Placental epithelial cell (primary cell): ENCODE results near the gene FANCC. TPM values are rescaled to one million over a fixed set of nuclear protein-coding genes. Genes with fewer than 3 reads are reported as not detected.

Source experiments
- small RNA-seq: library from RNA; depleted of rRNA; stranded (forward); fragments of <200 nt; gene quantifications from one replicate; pipeline ENCODE3, GENCODE V24; 2012
- total RNA-seq: library from RNA; depleted of rRNA; stranded (reverse); fragments of >200 nt; gene quantifications from 2 replicates; pipeline ENCODE4 v1.2.3, GENCODE V29; 2012

FANCC gene, protein sequence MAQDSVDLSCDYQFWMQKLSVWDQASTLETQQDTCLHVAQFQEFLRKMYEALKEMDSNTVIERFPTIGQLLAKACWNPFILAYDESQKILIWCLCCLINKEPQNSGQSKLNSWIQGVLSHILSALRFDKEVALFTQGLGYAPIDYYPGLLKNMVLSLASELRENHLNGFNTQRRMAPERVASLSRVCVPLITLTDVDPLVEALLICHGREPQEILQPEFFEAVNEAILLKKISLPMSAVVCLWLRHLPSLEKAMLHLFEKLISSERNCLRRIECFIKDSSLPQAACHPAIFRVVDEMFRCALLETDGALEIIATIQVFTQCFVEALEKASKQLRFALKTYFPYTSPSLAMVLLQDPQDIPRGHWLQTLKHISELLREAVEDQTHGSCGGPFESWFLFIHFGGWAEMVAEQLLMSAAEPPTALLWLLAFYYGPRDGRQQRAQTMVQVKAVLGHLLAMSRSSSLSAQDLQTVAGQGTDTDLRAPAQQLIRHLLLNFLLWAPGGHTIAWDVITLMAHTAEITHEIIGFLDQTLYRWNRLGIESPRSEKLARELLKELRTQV
- total RNA-seq = 4.6 and 7.9 TPM in 2 replicates

GRCh38 chr9:95317119-95317892 is at the start of gene FANCC:
FANCC (minus strand) TSS chr9:95317709; CDS start chr9:95249291, 68,418 bp downstream.

Small RNA genes lying within 50 kb of the gene (small RNA-seq; reads per million reads assigned to genes)
- gene MIR23B (15,119 reads per million, percentile 100 among the genes with 10 or more reads in this experiment), gene MIR27B (8,167 reads per million, percentile 100 among the genes with 10 or more reads in this experiment), gene MIR3074 (not detected), gene MIR6081 (not detected), gene RNA5SP288 (1.3 reads per million, percentile 67 among the genes with 10 or more reads in this experiment)

Other genes starting within 250 kb of the FANCC start
- 3.6 and 6.7 TPM in 2 replicates for gene PTCH1, start 199.3 kb upstream of the FANCC start, total RNA-seq